Duodenal mucosa (tissue), 2 donors: ENCODE measurements around the gene TMEM158.

Experiments
- H3K27ac ChIP-seq: one replicate; pipeline ENCODE4 v1.7.0; 2013; ENCODE audit warnings: low read depth, low read length
- H3K27me3 ChIP-seq, 2 donors: one replicate each; pipeline ENCODE4 v1.7.0; 2013; ENCODE audit warnings: low read length in 2 of 2, control low read depth in 1 of 2; ENCODE audit not compliant: insufficient read depth in 2 of 2, control insufficient read depth in 1 of 2
- H3K36me3 ChIP-seq, 2 donors: one replicate each; pipeline ENCODE4 v1.7.0; 2013; ENCODE audit warnings: low read length in 2 of 2, control low read depth in 1 of 2; ENCODE audit not compliant: insufficient read depth in 2 of 2, control insufficient read depth in 1 of 2
- H3K4me1 ChIP-seq, 2 donors: one replicate each; pipeline ENCODE4 v1.7.0; 2013; ENCODE audit warnings: low read length in 2 of 2, control low read depth in 1 of 2; ENCODE audit not compliant: insufficient read depth in 2 of 2, control insufficient read depth in 1 of 2
- H3K4me3 ChIP-seq, 2 donors: one replicate each; pipeline ENCODE4 v1.7.0; 2013; ENCODE audit warnings: low read length in 2 of 2, low read depth in 1 of 2
- H3K9ac ChIP-seq, 2 donors: one replicate each; pipeline ENCODE4 v1.7.0; 2013; ENCODE audit warnings: low read length in 2 of 2, low read depth in 1 of 2
- H3K9me3 ChIP-seq, 2 donors: one replicate each; pipeline ENCODE4 v1.7.0; 2013; ENCODE audit warnings: low read length in 2 of 2, control low read depth in 1 of 2; ENCODE audit not compliant: control insufficient read depth in 1 of 2

The TMEM158 gene

GRCh38 chr3:45204136-45204535, 22.0 kb downstream of the TMEM158 start:
- Histone ChIP-seq H3K9me3 (no peaks in the 10 kb centered on the region), H3K36me3 (no peaks in the 10 kb centered on the region), H3K9ac (no peak overlapping the region), H3K4me3 (no peak overlapping the region), H3K4me1 (peaks cover 6 to 9% of the 10 kb centered on the region in 2 donors), H3K27ac (no peak overlapping the region), H3K27me3 (no peaks in the 10 kb centered on the region)

GRCh38 chr3:45199837-45200648, 26.0 kb downstream of the TMEM158 start:
- H3K27ac ChIP-seq, result no peak overlapping the region
- H3K27me3 ChIP-seq, result no peaks in the 10 kb centered on the region
- H3K4me1 ChIP-seq, result peaks cover 6 to 9% of the 10 kb centered on the region in 2 donors
- no peaks in the 10 kb centered on the region for H3K9me3 ChIP-seq
- H3K9ac ChIP-seq, result no peak overlapping the region
- H3K36me3 ChIP-seq, result no peaks in the 10 kb centered on the region
- no peak overlapping the region for H3K4me3 ChIP-seq

GRCh38 chr3:45198264-45199260, 27.5 kb downstream of the TMEM158 start:
- H3K27me3 ChIP-seq, result no peaks in the 10 kb centered on the region
- H3K4me1 ChIP-seq, result peaks cover 6 to 9% of the 10 kb centered on the region in 2 donors
- no peaks in the 10 kb centered on the region for H3K9me3 ChIP-seq
- H3K36me3 ChIP-seq, result no peaks in the 10 kb centered on the region
- H3K4me3 ChIP-seq, result no peak overlapping the region
- H3K27ac ChIP-seq, result no peak overlapping the region
- H3K9ac ChIP-seq, result no peak overlapping the region

GRCh38 chr3:45194791-45195190, 31.3 kb downstream of the TMEM158 start:
- Histone ChIP-seq H3K9ac (no peak overlapping the region), H3K9me3 (no peaks in the 10 kb centered on the region), H3K4me1 (peaks cover 4 to 9% of the 10 kb centered on the region in 2 donors), H3K4me3 (no peak overlapping the region), H3K27me3 (no peaks in the 10 kb centered on the region), H3K36me3 (no peaks in the 10 kb centered on the region), H3K27ac (no peak overlapping the region)

DNA sequence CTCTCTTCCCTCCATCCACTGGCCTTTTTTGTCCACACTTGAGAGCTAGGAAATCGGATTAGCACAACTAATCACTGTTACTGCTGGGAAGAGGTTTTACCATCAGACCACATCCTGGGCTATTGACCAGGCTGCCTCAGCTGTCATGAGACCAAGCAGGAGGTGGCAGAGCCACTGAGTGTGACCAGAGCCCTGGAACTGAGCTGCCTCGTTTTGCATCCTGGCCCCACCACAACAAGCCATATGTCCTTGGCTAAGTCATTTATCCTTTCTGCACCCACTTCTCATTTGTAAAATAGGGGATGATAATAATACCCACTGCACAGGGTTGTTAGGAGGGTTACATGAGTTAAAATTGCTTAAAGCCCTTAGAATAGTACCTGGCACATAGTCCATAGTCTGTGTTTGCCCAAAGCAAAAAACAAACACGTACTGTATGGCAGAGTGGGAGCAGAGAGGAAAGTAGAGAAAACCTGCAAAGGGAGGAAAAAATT, 34.1 kb downstream of the TMEM158 start:
- Histone ChIP-seq H3K27ac (no peak overlapping the region), H3K27me3 (no peaks in the 10 kb centered on the region), H3K9ac (no peak overlapping the region)

GRCh38 chr3:45191424-45191823, 34.7 kb downstream of the TMEM158 start:
- Histone ChIP-seq H3K27ac (no peak overlapping the region), H3K27me3 (no peaks in the 10 kb centered on the region), H3K9ac (no peak overlapping the region), H3K9me3 (no peaks in the 10 kb centered on the region), H3K4me1 (peaks cover 0 to 5% of the 10 kb centered on the region in 2 donors), H3K4me3 (no peak overlapping the region), H3K36me3 (no peaks in the 10 kb centered on the region)

More for the DNA sequence above, 34.1 kb downstream of the TMEM158 start:
- Histone ChIP-seq H3K9me3 (no peaks in the 10 kb centered on the region), H3K4me3 (no peak overlapping the region), H3K4me1 (peaks cover 0 to 5% of the 10 kb centered on the region in 2 donors), H3K36me3 (no peaks in the 10 kb centered on the region)

GRCh38 chr3:45188719-45189659, 37.1 kb downstream of the TMEM158 start:
- Histone ChIP-seq H3K4me1 (peaks cover 0 to 5% of the 10 kb centered on the region in 2 donors), H3K9me3 (no peaks in the 10 kb centered on the region), H3K36me3 (no peaks in the 10 kb centered on the region), H3K27me3 (no peaks in the 10 kb centered on the region), H3K4me3 (no peak overlapping the region), H3K27ac (no peak overlapping the region), H3K9ac (no peak overlapping the region)

DNA sequence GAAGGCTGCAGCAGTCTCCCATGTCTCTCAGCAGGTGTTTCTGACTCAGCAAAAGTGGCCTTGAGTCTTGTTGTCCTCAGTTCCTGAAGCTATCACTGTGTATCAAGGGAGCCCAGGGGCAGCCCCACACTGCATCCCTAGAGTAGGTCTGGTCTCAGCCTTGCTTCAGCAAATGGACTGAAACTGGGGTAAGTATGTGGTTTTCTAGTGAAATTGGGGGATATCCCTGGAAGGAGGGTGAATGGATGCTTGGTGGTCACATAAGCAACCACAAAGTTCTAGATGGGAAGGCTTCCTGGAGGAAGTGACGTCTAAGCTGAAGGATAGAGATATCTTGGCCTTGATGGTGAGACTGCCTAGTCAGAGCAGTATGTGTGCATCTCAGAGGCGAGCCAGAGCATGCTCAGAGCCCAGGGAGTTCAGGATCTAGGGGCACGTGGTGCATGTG, 38.4 kb downstream of the TMEM158 start:
- Histone ChIP-seq H3K36me3 (no peaks in the 10 kb centered on the region), H3K4me1 (peaks cover 10 to 15% of the 10 kb centered on the region in 2 donors), H3K9me3 (no peaks in the 10 kb centered on the region), H3K4me3 (no peak overlapping the region), H3K27ac (no peak overlapping the region), H3K9ac (no peak overlapping the region), H3K27me3 (no peaks in the 10 kb centered on the region)

DNA sequence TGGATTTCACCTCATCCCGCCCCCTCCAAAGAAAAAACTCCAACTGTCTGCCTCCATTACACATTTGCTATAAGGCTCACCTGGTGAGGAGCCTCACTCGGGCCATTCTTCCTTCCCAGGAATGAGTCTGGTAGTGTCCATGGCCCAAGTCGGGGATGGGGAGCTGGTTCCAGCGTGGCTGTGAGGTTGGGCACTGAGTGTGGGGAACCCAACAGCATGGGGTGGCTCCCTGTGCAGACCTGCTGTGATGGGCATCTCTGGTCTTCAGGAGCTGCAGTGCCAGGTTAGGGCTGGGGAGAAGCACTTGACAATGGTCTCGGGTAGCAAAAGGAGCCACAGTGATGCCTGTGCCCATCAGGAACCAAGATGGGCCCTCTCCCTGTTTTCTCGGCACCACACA, 39.2 kb downstream of the TMEM158 start:
- no peak overlapping the region for H3K4me3 ChIP-seq
- H3K36me3 ChIP-seq, result no peaks in the 10 kb centered on the region
- H3K9me3 ChIP-seq, result no peaks in the 10 kb centered on the region
- H3K27ac ChIP-seq, result no peak overlapping the region
- H3K27me3 ChIP-seq, result no peaks in the 10 kb centered on the region
- H3K9ac ChIP-seq, result no peak overlapping the region
- peaks cover 12 to 14% of the 10 kb centered on the region in 2 donors for H3K4me1 ChIP-seq
